ENCODE results near the gene ERBB3.
"Not testable (repeated sequence)": the region's sequence is repeated elsewhere in the genome, so short reads cannot be mapped to it uniquely, and the experiment has no call there.

Gene ERBB3

GRCh38 chr12:56116267-56117081 lies 36.5 kb downstream of the ERBB3 start, which contains the start of gene RPL41:
Gene RPL41, plus strand, starts transcription at chr12:56116633.
- peak; percentile 86 to 93 (median 88) for DNase-seq

GRCh38 chr12:56117082-56117706 lies 37.2 kb downstream of the ERBB3 start:
- DNase-seq, result not testable (repeated sequence)

- peak; percentile 88 to 95 (median 93) for DNase-seq
Measured at GRCh38 chr12:56117778-56118687, 38.1 kb downstream of the ERBB3 start, which contains the start of gene ZC3H10. Gene ZC3H10, plus strand, starts transcription at chr12:56118266. Its CDS starts 2,297 bp downstream, at chr12:56120563.

GRCh38 chr12:56118688-56119357 lies 38.9 kb downstream of the ERBB3 start:
- DNase-seq, result no peak

- DNase-seq, result peak in 2 of 4 experiments; percentile 17 to 39
Measured at GRCh38 chr12:56119361-56119796, 39.4 kb downstream of the ERBB3 start.

GRCh38 chr12:56120158-56120846 lies 40.3 kb downstream of the ERBB3 start:
- no peak for DNase-seq

GRCh38 chr12:56121204-56121870 lies 41.4 kb downstream of the ERBB3 start:
- no peak for DNase-seq

GRCh38 chr12:56122637-56123036 lies 42.7 kb downstream of the ERBB3 start:
- no peak for DNase-seq

GRCh38 chr12:56124133-56124532 lies 44.2 kb downstream of the ERBB3 start:
- no peak for DNase-seq

GRCh38 chr12:56126732-56127239 lies 46.8 kb downstream of the ERBB3 start:
- DNase-seq, result no peak

- DNase-seq, result no peak
Measured at GRCh38 chr12:56127485-56127887, 47.5 kb downstream of the ERBB3 start.

GRCh38 chr12:56127888-56128669 lies 48.1 kb downstream of the ERBB3 start, which contains the start of gene ESYT1:
Gene ESYT1, plus strand, starts transcription at chr12:56128267. Its CDS starts 53 bp downstream, at chr12:56128320.
- DNase-seq, result peak; percentile 82 to 93 (median 90)

- peak in 1 of 4 experiments; percentile 25 for DNase-seq
Measured at GRCh38 chr12:56128670-56129205, 48.8 kb downstream of the ERBB3 start.

- DNase-seq, result peak; percentile 11 to 61 (median 40)
Measured at GRCh38 chr12:56129206-56129941, 49.4 kb downstream of the ERBB3 start.

GRCh38 chr12:56129942-56130495 lies 50.1 kb downstream of the ERBB3 start:
- no peak for DNase-seq

- no peak for DNase-seq
Measured at GRCh38 chr12:56130876-56131275, 50.9 kb downstream of the ERBB3 start.

GRCh38 chr12:56134897-56135296 lies 54.9 kb downstream of the ERBB3 start:
- no peak for DNase-seq

GRCh38 chr12:56137853-56138571 lies 58.0 kb downstream of the ERBB3 start:
- no peak for DNase-seq

All from activated naive CD4-positive, alpha-beta T cell (primary cell).